Neutrophil (primary cell): ENCODE data around the gene TNPO1.

ENCODE experiments used
- H3K27ac ChIP-seq: fragments of 200-600 bp; sonication (generic); 2 replicates; pipeline ENCODE4 v1.5.1; 2016; ENCODE audit warnings: mild to moderate bottlenecking, moderate library complexity
- H3K27me3 ChIP-seq: fragments of 200-600 bp; sonication (generic); 2 replicates; pipeline ENCODE4 v1.6.0; 2016; ENCODE audit warnings: mild to moderate bottlenecking
- H3K36me3 ChIP-seq: fragments of 200-600 bp; sonication (generic); 2 replicates; pipeline ENCODE4 v1.5.1; 2017
- H3K4me1 ChIP-seq, 2 experiments: fragments of 200-600 bp in 1 of 2; sonication (generic) in 1 of 2; 1 replicate in 1 of 2; 2 replicates in 1 of 2; pipeline versions ENCODE4 v1.5.1 to v1.6.1; 2013 to 2016; ENCODE audit warnings: low read depth in 1 of 2, low read length in 1 of 2, mild to moderate bottlenecking in 1 of 2, moderate library complexity in 1 of 2; ENCODE audit not compliant: control insufficient read depth in 1 of 2, insufficient read depth in 1 of 2
- H3K4me3 ChIP-seq, 2 experiments: fragments of 200-600 bp in 1 of 2; sonication (generic) in 1 of 2; 1 replicate in 1 of 2; 2 replicates in 1 of 2; pipeline ENCODE4 v1.5.1; 2013 to 2016; ENCODE audit warnings: low read depth in 1 of 2, low read length in 1 of 2, mild to moderate bottlenecking in 1 of 2, moderate library complexity in 1 of 2
- H3K9me3 ChIP-seq: fragments of 200-600 bp; sonication (generic); 2 replicates; pipeline ENCODE4 v1.5.1; 2016
- TF ChIP-seq, protein P1 (sequence below): fragments of 200-600 bp; sonication (generic); IDR thresholded peaks from 2 replicates; pipeline ENCODE4 v1.5.1; 2016; ENCODE audit warnings: antibody characterized with exemption

TNPO1 gene

DNA sequence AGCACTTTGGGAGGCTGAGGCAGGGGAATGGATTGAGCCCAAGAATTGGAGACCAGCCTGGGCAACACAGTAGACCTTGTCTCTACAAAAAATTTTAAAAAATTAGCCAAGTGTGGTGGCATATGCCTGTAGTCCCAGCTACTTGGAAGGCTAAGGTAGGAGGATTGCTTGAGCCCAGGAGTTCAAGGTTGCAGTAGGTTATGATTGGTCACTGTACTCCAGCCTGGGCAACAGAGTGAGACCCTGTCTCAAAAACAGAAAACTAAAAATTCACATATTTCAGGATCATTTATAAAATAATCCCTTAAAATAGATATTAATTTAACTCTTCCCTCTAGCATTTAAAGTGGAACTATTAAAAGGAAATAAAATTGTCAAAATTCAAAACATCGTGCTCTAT is 142.8 kb downstream of the TNPO1 start:
- Histone ChIP-seq H3K4me3 (no peak overlapping the region), H3K4me1 (peaks cover 19 to 23% of the 10 kb centered on the region in 2 experiments), H3K27ac (no peak overlapping the region), H3K27me3 (peaks cover 10% of the 10 kb centered on the region), H3K9me3 (no peaks in the 10 kb centered on the region), H3K36me3 (no peaks in the 10 kb centered on the region)
- TF ChIP-seq, protein P1, sequence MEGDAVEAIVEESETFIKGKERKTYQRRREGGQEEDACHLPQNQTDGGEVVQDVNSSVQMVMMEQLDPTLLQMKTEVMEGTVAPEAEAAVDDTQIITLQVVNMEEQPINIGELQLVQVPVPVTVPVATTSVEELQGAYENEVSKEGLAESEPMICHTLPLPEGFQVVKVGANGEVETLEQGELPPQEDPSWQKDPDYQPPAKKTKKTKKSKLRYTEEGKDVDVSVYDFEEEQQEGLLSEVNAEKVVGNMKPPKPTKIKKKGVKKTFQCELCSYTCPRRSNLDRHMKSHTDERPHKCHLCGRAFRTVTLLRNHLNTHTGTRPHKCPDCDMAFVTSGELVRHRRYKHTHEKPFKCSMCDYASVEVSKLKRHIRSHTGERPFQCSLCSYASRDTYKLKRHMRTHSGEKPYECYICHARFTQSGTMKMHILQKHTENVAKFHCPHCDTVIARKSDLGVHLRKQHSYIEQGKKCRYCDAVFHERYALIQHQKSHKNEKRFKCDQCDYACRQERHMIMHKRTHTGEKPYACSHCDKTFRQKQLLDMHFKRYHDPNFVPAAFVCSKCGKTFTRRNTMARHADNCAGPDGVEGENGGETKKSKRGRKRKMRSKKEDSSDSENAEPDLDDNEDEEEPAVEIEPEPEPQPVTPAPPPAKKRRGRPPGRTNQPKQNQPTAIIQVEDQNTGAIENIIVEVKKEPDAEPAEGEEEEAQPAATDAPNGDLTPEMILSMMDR: no peak
